SK-N-SH (cell line): Measurements from ENCODE around the gene GPC5. TPM values are rescaled to one million over a fixed set of nuclear protein-coding genes. Genes with fewer than 3 reads are reported as not detected.
"Not testable (repeated sequence)": the region's sequence is repeated elsewhere in the genome, so short reads cannot be mapped to it uniquely, and the experiment has no call there.

Experiments used
- CTCF ChIA-PET: fragments of 300-600, 350-600 bp; formaldehyde crosslinking; extraction: SDS; loops from one replicate; lab custom pipeline; 2021; lab: Yijun Ruan, JAX
- POLR2A ChIA-PET: fragments of 350-600 bp; sonication (Branson Sonifier 250); formaldehyde crosslinking; extraction: SDS; loops from one replicate; lab custom pipeline; 2020; ENCODE audit warnings: antibody characterized with exemption, inconsistent platforms; lab: Yijun Ruan, JAX
- DNase-seq: peaks from one replicate; pipeline ENCODE4 v3.0.0; 2012
- H2AFZ ChIP-seq: fragments of 200-600 bp; sonication (generic); 2 replicates; pipeline ENCODE4 v1.8.1; 2016; ENCODE audit warnings: antibody characterized with exemption, mild to moderate bottlenecking, low read depth
- H3F3A ChIP-seq: fragments of 200-600 bp; sonication (generic); replicated peaks from 2 replicates; pipeline ENCODE3; 2016; ENCODE audit warnings: antibody characterized with exemption, mild to moderate bottlenecking; ENCODE audit not compliant: insufficient read depth
- H3K27ac ChIP-seq, 2 experiments: fragments of 200-500 bp in 1 of 2; fragments of 200-600 bp in 1 of 2; sonication (Bioruptor generic) in 1 of 2; sonication (generic), shearing (Covaris generic) in 1 of 2; 2 replicates each; pipeline versions ENCODE4 v1.5.1 to v1.6.1; 2014 to 2016; ENCODE audit warnings: low read depth in 2 of 2, inconsistent platforms in 1 of 2, low read length in 1 of 2, mild to moderate bottlenecking in 1 of 2, mixed read lengths in 1 of 2
- H3K27me3 ChIP-seq: fragments of 200-600 bp; sonication (generic), shearing (Covaris generic); 2 replicates; pipeline ENCODE4 v1.6.1; 2016; ENCODE audit warnings: mixed run types; ENCODE audit not compliant: insufficient read depth
- H3K36me3 ChIP-seq, 2 experiments: fragments of 200-500 bp in 1 of 2; fragments of 200-600 bp in 1 of 2; sonication (Bioruptor generic) in 1 of 2; sonication (generic) in 1 of 2; replicated peaks in 1 of 2; 2 replicates each; pipeline versions ENCODE3 to v1.5.1; 2014 to 2016; ENCODE audit warnings: low read length in 1 of 2, mild to moderate bottlenecking in 1 of 2; ENCODE audit not compliant: insufficient read depth in 2 of 2, control insufficient read depth in 1 of 2
- H3K4me1 ChIP-seq, 2 experiments: fragments of 200-500 bp in 1 of 2; fragments of 200-600 bp in 1 of 2; sonication (Bioruptor generic) in 1 of 2; sonication (generic), shearing (Covaris generic) in 1 of 2; 2 replicates each; pipeline versions ENCODE4 v1.5.1 to v1.6.1; 2014 to 2016; ENCODE audit warnings: low read depth in 1 of 2, low read length in 1 of 2, mixed run types in 1 of 2; ENCODE audit not compliant: insufficient read depth in 2 of 2, control insufficient read depth in 1 of 2
- H3K4me2 ChIP-seq: fragments of 200-600 bp; sonication (generic), shearing (Covaris generic); 2 replicates; pipeline ENCODE4 v1.6.1; 2017; ENCODE audit warnings: mixed run types
- H3K4me3 ChIP-seq, 2 experiments: fragments of 200-500 bp in 1 of 2; fragments of 200-600 bp in 1 of 2; sonication (Bioruptor generic) in 1 of 2; sonication (generic), shearing (Covaris generic) in 1 of 2; 2 replicates each; pipeline versions ENCODE4 v1.5.1 to v1.8.1; 2014 to 2016; ENCODE audit warnings: low read depth in 2 of 2, inconsistent platforms in 1 of 2, low read length in 1 of 2, mild to moderate bottlenecking in 1 of 2, mixed read lengths in 1 of 2, moderate library complexity in 1 of 2
- H3K79me2 ChIP-seq: fragments of 200-600 bp; sonication (generic); 2 replicates; pipeline ENCODE4 v1.8.1; 2017; ENCODE audit warnings: mild to moderate bottlenecking; ENCODE audit not compliant: insufficient read depth
- H3K9ac ChIP-seq: fragments of 200-600 bp; sonication (generic); 2 replicates; pipeline ENCODE4 v1.6.1; 2017; ENCODE audit warnings: mixed run types
- H3K9me2 ChIP-seq: fragments of 200-600 bp; sonication (generic); 2 replicates; pipeline ENCODE4 v1.6.1; 2017; ENCODE audit warnings: mixed run types
- H3K9me3 ChIP-seq: fragments of 200-600 bp; sonication (generic); 2 replicates; pipeline ENCODE4 v1.6.1; 2017; ENCODE audit warnings: mixed run types, mild to moderate bottlenecking, moderate library complexity
- H4K20me1 ChIP-seq: fragments of 200-600 bp; sonication (generic); 2 replicates; pipeline ENCODE4 v1.6.1; 2017; ENCODE audit warnings: mild to moderate bottlenecking, mixed run types; ENCODE audit not compliant: insufficient read depth
- CTCF ChIP-seq: fragments of 200-600 bp; sonication (generic); IDR thresholded peaks from 2 replicates; pipeline ENCODE4 v1.6.1; 2017; ENCODE audit warnings: antibody characterized with exemption, mild to moderate bottlenecking, moderate library complexity
- EZH2phosphoT487 ChIP-seq: fragments of 200-600 bp; sonication (generic); IDR thresholded peaks from 2 replicates; pipeline ENCODE4 v1.6.1; 2017; ENCODE audit warnings: low read depth, mixed run types, mild to moderate bottlenecking, antibody characterized with exemption, moderate library complexity, borderline replicate concordance
- FOSL2 ChIP-seq: IDR thresholded peaks from 2 replicates; pipeline ENCODE4 v1.4.0; 2012; ENCODE audit warnings: low read depth, mild to moderate bottlenecking, moderate library complexity, borderline replicate concordance
- MAX ChIP-seq: IDR thresholded peaks from 2 replicates; pipeline ENCODE4 v1.4.0; 2012; ENCODE audit warnings: low read depth
- POLR2AphosphoS5 ChIP-seq: IDR thresholded peaks from 2 replicates; pipeline ENCODE4 v1.6.1; 2012; ENCODE audit warnings: low read depth, low read length
- RFX5 ChIP-seq: IDR thresholded peaks from 2 replicates; pipeline ENCODE4 v1.6.1; 2012; ENCODE audit warnings: mild to moderate bottlenecking, improper control_type of control experiment, low read length
- TCF12 ChIP-seq: IDR thresholded peaks from 2 replicates; pipeline ENCODE4 v1.4.0; 2012
- USF2 ChIP-seq: fragments of 150-350 bp; IDR thresholded peaks from 2 replicates; pipeline ENCODE4 v1.6.1; 2017; ENCODE audit warnings: antibody characterized with exemption, low read length, low read depth, borderline replicate concordance
- WGBS: methylation state at CpG from one replicate; pipeline ENCODE4 v1.1.6; 2017; ENCODE audit warnings: low lambda C conversion rate; 5-methylcytosine and 5-hydroxymethylcytosine counted together
- polyA plus RNA-seq, 3 experiments: library from polyadenylated mRNA; depleted of rRNA; stranded (reverse); fragments of >200 nt; gene quantifications; 2 replicates each; pipeline ENCODE4 v1.2.3, GENCODE V29; 2012

The GPC5 gene
- polyA plus RNA-seq, 1 of the 3 experiments (the other 2 are of a cell fraction), result 0.03 TPM

- ChIA-PET CTCF (no interaction called here), POLR2A (no interaction called here)
- Histone ChIP-seq H3K27me3 (no peaks in the 10 kb centered on the region), H3K36me3 (no peaks in the 10 kb centered on the region), H3K4me1 (no peaks in the 10 kb centered on the region), H3K9ac (no peak overlapping the region), H3K9me3 (no peaks in the 10 kb centered on the region), H3K79me2 (no peaks in the 10 kb centered on the region), H3F3A (no peaks in the 10 kb centered on the region), H2AFZ (no peak overlapping the region), H3K4me2 (no peak overlapping the region), H3K9me2 (no peaks in the 10 kb centered on the region), H3K27ac (no peak overlapping the region), H3K4me3 (no peak overlapping the region)
- no peak for DNase-seq
- 51% methylated on average over 5 of the region's 5 CpGs for WGBS
- TF ChIP-seq TCF12 (no peak), USF2 (no peak)
- TF ChIP-seq, all 33 proteins: peak for 0
- no peaks in the 10 kb centered on the region for H4K20me1 ChIP-seq
These were observed 498.1 kb downstream of the GPC5 start for GRCh38 chr13:91896547-91896946.

- H3F3A ChIP-seq, H3K27ac ChIP-seq, CTCF ChIA-PET, DNase-seq, H3K9ac ChIP-seq, H3K27me3 ChIP-seq, H3K79me2 ChIP-seq, H4K20me1 ChIP-seq, H3K4me3 ChIP-seq, H3K36me3 ChIP-seq, H3K4me2 ChIP-seq, H3K9me3 ChIP-seq, POLR2A ChIA-PET, H2AFZ ChIP-seq, H3K4me1 ChIP-seq, H3K9me2 ChIP-seq: not testable (repeated sequence)
These were observed 500.6 kb downstream of the GPC5 start for GRCh38 chr13:91898986-91899385.

GRCh38 chr13:91902291-91902690 lies 503.9 kb downstream of the GPC5 start:
- H3F3A ChIP-seq, result no peaks in the 10 kb centered on the region
- POLR2A ChIA-PET, result no interaction called here
- TF ChIP-seq EZH2phosphoT487 (no peak), RFX5 (no peak), FOSL2 (no peak), POLR2AphosphoS5 (no peak), CTCF (no peak), MAX (no peak), USF2 (no peak)
- TF ChIP-seq, all 33 proteins: peak for 0
- H3K4me3 ChIP-seq, result no peak overlapping the region
- no peak for DNase-seq
- H2AFZ ChIP-seq, result no peak overlapping the region
- no peaks in the 10 kb centered on the region for H4K20me1 ChIP-seq
- H3K79me2 ChIP-seq, result no peaks in the 10 kb centered on the region
- no peaks in the 10 kb centered on the region for H3K4me1 ChIP-seq
- CTCF ChIA-PET, result no interaction called here
- H3K36me3 ChIP-seq, result no peaks in the 10 kb centered on the region
- no peak overlapping the region for H3K9ac ChIP-seq
- no peak overlapping the region for H3K27ac ChIP-seq
- H3K9me3 ChIP-seq, result no peaks in the 10 kb centered on the region
- H3K27me3 ChIP-seq, result no peaks in the 10 kb centered on the region
- no peaks in the 10 kb centered on the region for H3K9me2 ChIP-seq
- H3K4me2 ChIP-seq, result no peak overlapping the region
